GM10248 (cell line): Measurements from ENCODE around the gene S1PR2.

Experiments
- CTCF ChIA-PET: fragments of 300-600 bp; sonication (Branson Sonifier 250); formaldehyde crosslinking; extraction: SDS; loops from one replicate; lab custom pipeline; 2021; ENCODE audit warnings: antibody characterized with exemption; lab: Yijun Ruan, JAX
- POLR2A ChIA-PET: fragments of 350-650 bp; sonication (Branson Sonifier 250); formaldehyde crosslinking; extraction: SDS; loops from one replicate; lab custom pipeline; 2020; ENCODE audit warnings: antibody characterized with exemption; lab: Yijun Ruan, JAX
- DNase-seq: peaks from one replicate; pipeline ENCODE4 v3.0.0; 2012; ENCODE audit errors: extremely low spot score
- CTCF ChIP-seq: IDR thresholded peaks from 2 replicates; pipeline ENCODE4 v1.5.1; 2012; ENCODE audit warnings: mild to moderate bottlenecking, low read depth; ENCODE audit errors: extremely low read depth, missing control alignments, control extremely low read depth

S1PR2 gene

GRCh38 chr19:10266706-10267105 lies 35.6 kb upstream of the S1PR2 start:
- ChIA-PET POLR2A (no interaction called here), CTCF (interaction anchor here (0.8 to 16.8 kb wide), 5 partner anchors 8 to 124 kb away, joined by 3 to 484 read pairs (median 11); partner anchors contain the start of gene TYK2)
- no peak for TF ChIP-seq CTCF
- no peak for DNase-seq

GRCh38 chr19:10262771-10263170 lies 31.6 kb upstream of the S1PR2 start:
- no peak for DNase-seq
- ChIA-PET CTCF (interaction anchor here (7.7 to 16.8 kb wide), 2 partner anchors 121 to 133 kb away, joined by 158 to 484 read pairs; partner anchors contain the start of gene TYK2), POLR2A (no interaction called here)
- no peak for TF ChIP-seq CTCF

- peak; percentile 22 for DNase-seq
- ChIA-PET CTCF (interaction anchor here (0.9 to 16.8 kb wide), 24 partner anchors 8 to 328 kb away, joined by 3 to 484 read pairs (median 12); partner anchors contain the start of genes ANGPTL6, ICAM1, ICAM4 and ICAM5), POLR2A (interaction anchor here (0.8 to 2.0 kb wide), 4 partner anchors 10 to 152 kb away, joined by 3 to 15 read pairs (median 6); partner anchors contain the start of genes ICAM1 and ICAM5)
- TF ChIP-seq CTCF: no peak
Observed at GRCh38 chr19:10260141-10260584, 29.0 kb upstream of the S1PR2 start.

GRCh38 chr19:10259162-10259905 lies 28.2 kb upstream of the S1PR2 start:
- ChIA-PET POLR2A (interaction anchor here (0.6 to 2.1 kb wide), 10 partner anchors 10 to 146 kb away, joined by 3 to 15 read pairs (median 5); partner anchors contain the start of genes ICAM1 and ICAM5), CTCF (interaction anchor here (0.6 to 16.8 kb wide), 53 partner anchors 8 to 327 kb away, joined by 3 to 484 read pairs (median 5); partner anchors contain the start of genes ANGPTL6, CDC37, ICAM1 and ICAM4)
- DNase-seq: peak; percentile 81
- TF ChIP-seq CTCF: peak; percentile 75

- no peak for DNase-seq
- POLR2A ChIA-PET: interaction anchor here (0.6 to 2.1 kb wide), 8 partner anchors 11 to 148 kb away, joined by 3 to 11 read pairs (median 5); partner anchors contain the start of genes ICAM1 and ICAM5
- no peak for TF ChIP-seq CTCF
- CTCF ChIA-PET: interaction anchor here (0.6 to 16.8 kb wide), 43 partner anchors 9 to 326 kb away, joined by 3 to 484 read pairs (median 6); partner anchors contain the start of genes ANGPTL6, CDC37, ICAM1 and ICAM4
Observed at GRCh38 chr19:10258080-10258710, 27.1 kb upstream of the S1PR2 start.
